H54 (cell line): Measurements from ENCODE around the gene MDK.

Source experiments
- DNase-seq: peaks from one replicate; pipeline ENCODE4 v3.0.0; 2011; ENCODE audit warnings: low spot score, mixed read lengths; ENCODE audit not compliant: insufficient read length
- FAIRE-seq: peaks from 3 replicates; lab custom pipeline; 2011; peaks lifted over from hg19 to GRCh38; lab: Jason Lieb, UNC
- POLR2A ChIP-seq: IDR thresholded peaks from 2 replicates; pipeline ENCODE4 v1.6.1; 2011; ENCODE audit warnings: low read depth, mild to moderate bottlenecking, low read length

The MDK gene

DNA sequence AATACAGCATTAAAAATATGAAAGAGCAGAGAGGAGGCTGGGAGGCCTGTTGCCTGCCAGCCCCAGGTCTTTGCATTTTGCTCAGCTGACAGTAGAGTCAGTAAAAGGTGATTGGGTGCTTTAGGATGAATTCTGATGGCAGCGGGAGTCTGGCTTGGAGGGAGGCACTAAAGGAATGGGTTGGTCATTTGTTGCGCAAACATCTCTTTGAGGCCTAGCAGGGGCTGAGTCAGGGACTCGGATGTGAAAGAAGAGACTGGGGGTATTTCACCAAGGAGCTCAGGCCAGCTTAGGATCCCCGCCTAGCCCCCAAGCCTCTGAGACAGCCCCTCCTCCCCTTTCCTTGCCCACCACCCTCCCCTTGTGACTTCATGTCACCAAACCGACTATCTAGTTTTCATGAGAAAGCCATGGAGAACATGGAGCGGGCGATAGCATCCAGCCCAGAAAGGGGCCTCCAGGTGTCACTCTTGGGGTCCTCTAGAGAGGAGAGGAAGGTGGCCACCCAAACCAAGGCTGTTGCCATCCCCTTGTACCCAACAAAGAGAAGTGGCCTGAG, 24.5 kb upstream of the MDK start:
- FAIRE-seq (no peak), DNase-seq (no peak)
- TF ChIP-seq POLR2A, result no peak

DNA sequence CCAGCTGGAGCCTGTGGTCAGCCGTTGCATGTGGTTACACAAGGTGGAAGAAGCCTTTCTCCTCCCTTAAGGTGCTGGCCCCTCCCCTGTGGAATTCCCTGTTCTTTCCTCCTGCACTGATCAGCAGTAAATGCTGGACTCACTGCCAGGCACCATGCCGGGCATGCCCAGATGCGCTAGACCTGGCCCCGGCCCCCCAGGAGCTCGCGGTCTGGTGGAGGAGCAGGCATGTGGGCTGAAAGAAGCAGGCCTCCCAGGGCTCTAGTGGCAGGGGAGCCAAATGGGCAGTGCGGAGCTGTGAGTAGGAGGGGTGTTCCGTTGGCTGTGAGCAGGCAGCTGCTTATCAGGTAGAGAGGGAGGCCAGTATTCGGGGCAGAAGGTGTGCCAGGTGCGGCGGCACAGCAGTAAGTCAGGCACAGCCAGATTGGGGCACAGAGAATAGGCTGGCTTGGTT, 24.0 kb upstream of the MDK start:
- no peak for FAIRE-seq
- TF ChIP-seq POLR2A, result no peak
- DNase-seq, result no peak

DNA sequence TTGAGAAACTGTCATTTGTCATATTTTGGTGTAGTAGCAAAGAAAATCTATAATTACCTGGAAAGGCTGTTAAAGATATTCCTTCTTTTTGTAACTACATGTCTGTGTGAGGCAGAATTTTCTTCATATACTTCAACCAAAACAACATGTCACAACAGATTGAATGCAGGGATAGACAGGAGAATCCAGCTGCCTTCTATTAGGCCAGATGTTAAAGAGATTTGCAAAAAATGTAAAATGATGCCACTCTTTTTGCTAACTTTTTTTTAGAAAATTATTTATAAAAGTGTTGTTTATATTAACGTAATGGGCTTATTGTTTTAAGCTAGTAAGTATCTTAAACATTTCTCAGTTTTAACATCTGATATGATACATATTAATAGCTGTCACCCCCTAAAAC, 21.5 kb upstream of the MDK start:
- no peak for FAIRE-seq
- TF ChIP-seq POLR2A, result no peak
- DNase-seq, result no peak

DNA sequence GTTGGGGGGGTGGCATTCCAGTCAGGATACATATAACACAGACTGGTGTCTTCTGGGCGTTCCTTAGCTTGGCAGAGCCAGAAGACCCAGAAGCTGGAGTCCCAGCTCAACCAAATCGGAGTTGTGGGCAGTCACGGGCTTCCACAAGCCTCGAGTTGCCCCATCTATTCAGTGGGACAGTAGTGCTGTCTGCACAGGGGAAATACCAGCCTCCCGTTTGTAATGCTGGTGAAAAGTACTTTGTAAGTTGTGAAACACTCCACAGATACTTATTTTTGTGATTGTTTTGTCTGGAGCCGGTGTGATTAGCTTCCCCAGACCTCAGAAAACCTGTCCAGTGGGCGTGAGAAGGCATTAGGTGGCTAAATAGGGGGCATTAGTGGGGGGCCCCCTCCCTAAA, 20.6 kb upstream of the MDK start:
- DNase-seq (no peak), FAIRE-seq (no peak)
- TF ChIP-seq POLR2A, result no peak

DNA sequence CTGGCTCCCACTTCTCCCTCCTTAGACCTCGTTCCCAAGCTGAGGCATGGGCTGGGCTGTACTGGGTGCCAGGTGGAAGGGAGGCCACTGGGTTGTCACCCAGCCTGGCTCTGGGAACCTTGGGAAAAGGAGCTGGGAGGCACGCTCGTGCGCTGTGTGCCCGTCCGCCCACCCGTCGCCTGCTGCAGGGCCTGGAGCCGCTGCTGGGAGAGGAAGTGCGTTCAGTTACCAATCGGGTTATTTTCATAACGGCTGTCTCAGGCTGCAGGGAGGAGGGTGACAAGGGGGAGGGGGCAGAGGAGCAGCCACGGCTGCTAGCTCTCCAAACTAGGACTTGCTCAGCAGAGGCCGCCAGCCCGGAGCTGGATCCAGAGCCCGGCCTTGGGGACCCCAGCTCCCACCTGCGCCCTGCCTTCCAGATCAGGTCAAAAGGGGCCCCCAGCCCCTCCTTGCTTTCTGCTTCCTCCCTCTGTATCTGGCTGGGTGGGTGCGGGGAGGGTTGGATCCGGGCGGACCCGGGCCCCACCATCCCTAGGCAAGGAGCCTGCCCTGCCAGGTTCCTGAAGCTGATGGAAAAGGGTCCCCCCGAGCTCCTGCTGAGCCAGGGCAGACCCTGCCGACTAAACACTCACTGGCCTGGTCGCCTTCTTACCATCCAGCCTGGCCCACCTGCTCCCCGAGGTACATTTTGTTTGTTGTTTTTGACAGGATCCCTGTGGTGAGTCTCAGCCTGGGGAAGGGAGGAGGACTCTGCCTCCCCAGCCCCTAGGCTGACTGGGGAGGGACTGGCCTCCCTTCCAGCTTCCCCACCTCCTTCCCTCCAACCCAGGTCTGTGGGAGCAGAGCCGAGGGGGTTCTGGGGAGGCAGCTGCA, 19.9 kb upstream of the MDK start:
- TF ChIP-seq POLR2A, result no peak
- FAIRE-seq, result no peak
- no peak for DNase-seq

DNA sequence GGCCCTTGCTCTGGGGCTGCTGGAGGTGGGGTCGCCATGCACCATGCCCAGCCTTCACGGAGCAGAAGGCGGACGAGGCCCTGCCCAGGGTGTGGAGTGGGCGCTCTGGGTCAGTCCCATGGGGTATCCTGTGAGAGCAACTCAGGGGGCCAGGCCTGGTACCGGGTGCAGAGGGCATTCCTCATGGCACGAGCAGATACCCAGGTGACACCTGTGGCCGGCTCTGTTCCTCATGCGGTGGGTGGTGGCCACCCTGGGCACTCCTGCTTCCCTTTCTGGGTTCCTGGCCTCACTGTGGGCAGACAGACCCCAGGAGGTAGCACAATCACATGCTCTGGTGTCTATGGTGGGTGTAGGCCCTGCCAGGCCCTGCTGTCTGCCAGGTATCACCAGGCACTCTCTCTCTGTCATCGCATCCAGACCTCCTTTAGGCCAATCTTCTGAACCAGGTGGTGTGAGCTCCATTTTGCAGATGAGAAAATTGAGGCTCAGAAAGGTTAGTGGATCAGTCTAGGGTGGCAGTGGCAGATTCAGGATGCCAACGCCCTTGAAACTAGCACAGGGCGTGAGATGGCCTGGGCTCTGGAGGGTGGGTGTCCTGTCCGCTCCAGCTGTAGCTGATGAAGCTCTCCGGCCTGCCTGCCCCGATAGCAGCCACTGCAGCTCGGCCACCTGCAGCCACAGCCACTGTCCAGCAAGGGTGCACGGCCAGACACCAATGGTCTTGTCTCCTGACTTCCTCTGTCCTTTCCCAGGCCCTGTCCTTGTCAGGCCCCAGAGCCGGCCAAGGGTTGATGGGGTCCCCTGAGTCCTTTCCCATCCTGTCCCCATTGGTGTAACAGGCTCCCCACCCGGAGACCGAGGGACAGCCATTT, 19.1 kb upstream of the MDK start:
- TF ChIP-seq POLR2A, result no peak
- no peak for FAIRE-seq
- DNase-seq, result no peak

DNA sequence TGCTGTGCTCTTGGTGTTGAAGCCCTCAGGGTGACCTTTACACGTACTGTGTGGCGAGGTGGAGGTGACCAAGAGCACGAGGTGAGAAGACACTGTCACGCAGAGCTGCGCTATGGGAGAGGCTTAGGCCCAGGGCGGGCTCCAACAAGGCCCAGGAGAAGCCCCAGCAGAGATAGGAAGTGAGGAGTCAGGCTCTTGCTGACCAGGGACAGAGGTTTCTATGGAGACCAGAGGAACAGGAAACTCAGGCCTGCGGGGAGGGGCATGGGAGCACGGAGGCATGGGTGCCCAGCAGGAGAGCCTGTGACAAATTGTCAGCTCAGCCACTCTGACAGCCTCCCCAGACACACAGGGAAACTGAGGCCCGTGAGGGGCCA, 18.4 kb upstream of the MDK start:
- FAIRE-seq (no peak), DNase-seq (peak; percentile 94)
- peak; percentile 37; the same call in 1 of the 2 replicates for TF ChIP-seq POLR2A

DNA sequence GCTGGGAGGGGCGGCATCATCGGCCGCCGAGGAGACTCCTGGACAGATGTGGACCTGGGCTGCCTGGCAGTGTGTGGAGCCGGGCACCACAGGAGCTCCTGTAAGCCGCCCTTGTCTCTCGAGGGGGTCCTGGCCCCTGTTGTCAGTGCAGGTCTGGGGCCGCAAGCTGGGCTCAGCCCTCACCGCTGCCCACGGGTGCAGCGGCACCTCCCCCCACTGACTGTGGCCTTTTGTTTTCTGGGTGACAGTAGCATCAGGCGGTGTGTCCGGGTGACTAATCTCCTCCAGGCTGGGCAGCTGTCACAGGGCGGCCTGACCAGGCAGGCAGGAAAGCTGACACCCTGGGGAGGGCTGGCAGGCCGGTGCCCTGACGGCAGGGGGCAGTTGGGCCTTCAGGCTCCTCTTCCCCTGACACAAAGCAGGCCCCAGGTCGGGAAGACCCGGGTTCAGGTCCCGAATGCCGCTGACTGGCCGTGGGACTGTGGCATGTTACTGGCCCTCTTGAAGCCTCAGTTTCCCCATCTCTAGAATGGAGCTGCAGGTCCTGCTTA, 17.9 kb upstream of the MDK start:
- FAIRE-seq (no peak), DNase-seq (peak; percentile 97)
- TF ChIP-seq POLR2A, result peak; percentile 22; the same call in 1 of the 2 replicates

DNA sequence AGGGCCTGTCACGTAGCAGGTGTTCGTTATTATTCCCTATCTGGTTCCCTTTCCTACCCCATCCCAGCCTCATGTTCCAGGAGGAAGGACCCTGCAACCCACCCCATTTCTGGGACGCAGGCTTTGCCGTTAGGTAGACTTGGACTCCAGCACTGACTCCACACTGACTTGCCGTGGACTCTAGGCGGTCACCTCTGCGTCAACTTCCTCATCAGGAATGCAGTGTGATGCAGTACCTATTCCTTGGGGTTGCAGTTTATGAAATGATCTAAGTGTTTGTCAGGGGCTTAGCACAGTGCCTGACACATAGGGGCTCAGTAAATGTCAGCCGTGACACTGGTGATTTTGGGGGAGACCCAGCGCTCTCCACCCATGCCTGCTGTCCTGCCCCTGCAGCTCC, 17.4 kb upstream of the MDK start:
- DNase-seq (no peak), FAIRE-seq (no peak)
- TF ChIP-seq POLR2A, result no peak

DNA sequence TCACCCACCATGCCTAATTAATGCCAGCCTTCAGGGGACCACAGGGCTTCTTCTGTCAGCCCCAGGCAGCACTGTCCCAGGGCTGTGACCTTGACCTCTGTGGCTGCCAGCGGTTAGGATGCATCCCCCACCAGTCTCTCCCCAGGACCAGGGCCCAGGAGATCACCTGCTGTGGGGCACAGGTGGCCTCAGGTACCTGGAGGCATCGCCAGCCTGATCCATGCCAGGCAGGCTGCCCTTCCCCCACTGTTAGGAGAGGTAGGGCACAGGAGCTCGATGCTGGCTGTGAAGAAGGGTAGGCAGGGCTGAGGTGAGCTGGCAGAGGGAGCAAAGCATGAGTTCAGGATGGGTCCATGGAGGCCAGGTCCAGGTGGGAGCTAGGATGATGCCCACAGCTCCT, 16.7 kb upstream of the MDK start:
- no peak for FAIRE-seq
- DNase-seq, result no peak
- no peak for TF ChIP-seq POLR2A

DNA sequence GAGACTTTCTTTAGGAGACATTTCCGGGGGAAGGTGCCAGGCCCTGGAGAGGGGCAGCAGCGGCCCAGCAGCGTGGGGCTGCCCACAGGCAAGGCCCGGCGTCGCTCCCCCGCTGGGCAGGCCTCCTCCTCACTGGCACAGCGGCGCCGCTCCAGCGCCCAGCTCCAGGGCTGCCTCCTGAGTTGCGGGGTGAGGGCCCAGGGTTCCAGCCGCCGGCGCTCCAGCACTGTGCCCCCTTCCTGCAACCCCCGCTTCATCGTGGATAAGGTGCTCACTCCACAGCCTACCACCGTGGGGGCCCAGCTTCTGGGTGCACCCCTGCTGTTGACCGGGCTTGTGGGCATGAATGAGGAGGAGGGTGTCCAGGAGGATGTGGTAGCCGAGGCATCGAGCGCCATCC, 15.2 kb upstream of the MDK start:
- DNase-seq (no peak), FAIRE-seq (no peak)
- TF ChIP-seq POLR2A, result no peak

DNA sequence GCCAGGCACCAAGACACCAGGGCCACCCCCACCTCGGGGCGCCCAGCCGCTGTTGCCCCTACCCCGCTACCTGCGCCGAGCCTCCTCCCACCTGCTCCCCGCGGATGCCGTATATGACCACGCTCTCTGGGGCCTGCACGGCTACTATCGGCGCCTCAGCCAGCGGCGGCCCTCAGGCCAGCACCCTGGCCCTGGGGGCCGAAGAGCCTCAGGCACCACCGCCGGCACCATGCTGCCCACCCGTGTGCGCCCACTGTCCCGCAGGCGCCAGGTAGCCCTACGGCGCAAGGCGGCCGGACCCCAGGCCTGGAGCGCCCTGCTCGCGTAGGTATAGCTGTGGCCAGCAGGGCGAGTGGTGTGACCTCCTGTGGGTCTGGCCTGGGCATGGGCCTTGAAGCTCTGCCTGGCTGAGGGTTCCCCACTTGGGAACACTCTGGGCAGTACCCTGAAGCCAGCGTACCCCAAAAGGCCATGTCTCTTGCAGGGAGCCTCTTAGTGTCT, 14.8 kb upstream of the MDK start:
- no peak for FAIRE-seq
- DNase-seq, result no peak
- no peak for TF ChIP-seq POLR2A

DNA sequence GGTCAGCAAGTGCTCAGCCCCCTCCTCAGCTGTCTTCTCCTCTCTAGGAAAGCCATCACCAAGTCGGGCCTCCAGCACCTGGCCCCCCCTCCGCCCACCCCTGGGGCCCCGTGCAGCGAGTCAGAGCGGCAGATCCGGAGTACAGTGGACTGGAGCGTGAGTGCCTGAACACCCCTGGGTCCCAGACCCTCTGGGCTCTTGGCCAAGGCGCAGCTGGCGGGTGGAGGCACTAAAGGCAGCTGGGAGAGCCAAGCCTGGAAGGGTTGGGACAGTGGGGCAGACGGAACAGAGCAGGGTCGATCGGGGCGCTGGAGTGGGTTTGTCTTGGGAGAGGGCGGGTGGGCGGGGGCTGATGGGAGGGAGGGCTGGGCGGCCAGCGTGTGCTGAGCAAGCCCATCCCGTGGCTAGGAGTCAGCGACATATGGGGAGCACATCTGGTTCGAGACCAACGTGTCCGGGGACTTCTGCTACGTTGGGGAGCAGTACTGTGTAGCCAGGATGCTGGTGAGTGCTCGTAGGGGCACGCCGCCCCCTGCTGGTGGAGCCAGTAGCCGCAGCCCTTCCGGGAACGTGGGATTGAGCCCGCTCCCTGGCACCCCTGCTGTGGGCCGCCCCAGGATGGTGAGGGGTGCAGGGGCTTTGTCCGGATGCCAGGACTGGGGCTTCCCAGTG, 14.1 kb upstream of the MDK start:
- TF ChIP-seq POLR2A, result no peak
- no peak for FAIRE-seq
- DNase-seq, result no peak

DNA sequence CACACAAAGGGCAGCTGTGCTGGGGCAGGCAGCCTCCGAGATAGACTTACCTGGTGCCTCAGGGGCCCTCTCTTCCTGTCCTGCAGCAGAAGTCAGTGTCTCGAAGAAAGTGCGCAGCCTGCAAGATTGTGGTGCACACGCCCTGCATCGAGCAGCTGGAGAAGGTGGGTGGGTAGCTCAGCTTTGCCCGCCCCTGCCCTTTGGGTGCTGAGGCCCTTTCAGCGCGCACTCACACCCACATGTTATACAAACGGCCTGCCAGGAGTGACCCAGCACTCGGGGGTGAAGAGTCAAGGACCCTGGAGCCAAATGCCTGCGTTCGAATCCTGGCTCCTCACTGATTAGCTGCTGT, 13.6 kb upstream of the MDK start:
- DNase-seq, result no peak
- TF ChIP-seq POLR2A, result no peak
- no peak for FAIRE-seq
